Neuron (in vitro differentiated cells): ENCODE results near the gene NR2E3.

Source experiments
- H2AFZ ChIP-seq: one replicate; pipeline ENCODE4 v1.6.1; 2013; ENCODE audit warnings: low read depth, mild to moderate bottlenecking, inconsistent platforms, low read length, moderate library complexity
- H3K27me3 ChIP-seq: one replicate; pipeline ENCODE4 v1.6.1; 2013; ENCODE audit warnings: low read length; ENCODE audit not compliant: insufficient read depth
- H3K36me3 ChIP-seq: one replicate; pipeline ENCODE4 v1.6.1; 2013; ENCODE audit warnings: low read length; ENCODE audit not compliant: insufficient read depth
- H3K4me1 ChIP-seq: one replicate; pipeline ENCODE4 v1.6.1; 2013; ENCODE audit warnings: low read length; ENCODE audit not compliant: insufficient read depth
- H3K4me3 ChIP-seq: 2 replicates; pipeline ENCODE4 v1.5.1; 2013; ENCODE audit warnings: mild to moderate bottlenecking, low read length, moderate library complexity
- H3K9me3 ChIP-seq: one replicate; pipeline ENCODE4 v1.6.1; 2013; ENCODE audit warnings: low read length

NR2E3 gene

DNA sequence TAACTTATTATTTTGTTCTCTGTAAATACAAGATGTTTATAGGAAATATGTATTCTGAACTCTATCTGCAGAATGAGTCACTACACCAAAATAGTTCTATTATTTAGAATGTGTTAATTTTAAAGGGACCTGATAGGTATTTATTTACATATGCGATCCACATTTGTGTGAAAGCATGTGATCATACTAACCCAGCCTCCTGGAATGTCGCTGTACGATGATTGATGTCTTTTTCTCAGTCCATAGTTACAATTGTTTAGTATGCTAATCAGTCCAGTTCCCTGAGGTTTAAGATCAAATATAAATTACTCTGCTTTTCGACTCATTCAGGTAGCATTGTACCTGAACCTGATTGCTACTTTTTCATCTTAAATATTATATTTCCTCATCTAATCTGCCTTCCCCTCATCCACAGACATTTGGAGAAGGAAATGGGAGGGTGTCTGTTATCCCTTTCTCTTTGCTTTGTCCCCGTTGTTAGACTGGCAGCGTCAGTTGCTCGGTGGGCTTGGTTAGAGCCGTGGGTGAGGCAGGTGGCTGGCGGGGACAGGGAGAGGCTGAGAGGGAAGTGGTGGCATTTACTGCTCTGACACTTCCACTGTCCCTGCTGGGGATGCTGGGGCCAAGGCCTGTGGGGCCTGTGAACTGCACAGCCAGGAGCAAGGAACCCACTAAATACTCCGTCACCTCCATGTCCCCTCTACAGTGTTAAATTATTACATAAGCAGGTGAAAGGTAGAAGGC is 27.8 kb upstream of the NR2E3 start:
- Histone ChIP-seq H3K4me3 (no peak overlapping the region), H2AFZ (no peak overlapping the region), H3K27me3 (peaks cover 4% of the 10 kb centered on the region), H3K36me3 (no peaks in the 10 kb centered on the region), H3K9me3 (no peaks in the 10 kb centered on the region), H3K4me1 (peaks cover 7% of the 10 kb centered on the region)

DNA sequence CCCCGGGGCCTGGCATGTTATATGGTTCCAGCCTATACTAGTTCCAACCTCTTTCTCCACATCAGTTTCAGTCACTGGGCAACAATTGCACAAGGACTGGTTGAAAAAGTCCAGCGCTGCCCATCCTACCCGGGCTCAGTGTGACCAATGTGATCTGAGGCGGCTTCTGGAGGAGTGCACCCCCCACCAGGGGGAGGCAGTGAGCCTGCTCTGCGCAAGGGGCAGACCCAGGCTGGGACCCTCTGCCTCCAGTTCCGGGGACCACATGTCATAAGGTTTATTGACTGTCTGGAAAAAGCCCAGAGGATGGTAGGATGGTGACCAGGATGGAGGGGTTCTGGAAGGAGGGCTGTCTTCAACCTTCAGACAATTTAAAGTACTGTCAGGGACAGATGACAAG is 25.6 kb upstream of the NR2E3 start:
- Histone ChIP-seq H3K36me3 (no peaks in the 10 kb centered on the region), H3K9me3 (no peaks in the 10 kb centered on the region), H3K27me3 (peaks cover 8% of the 10 kb centered on the region), H3K4me3 (no peak overlapping the region), H2AFZ (no peak overlapping the region), H3K4me1 (peaks cover 7% of the 10 kb centered on the region)

DNA sequence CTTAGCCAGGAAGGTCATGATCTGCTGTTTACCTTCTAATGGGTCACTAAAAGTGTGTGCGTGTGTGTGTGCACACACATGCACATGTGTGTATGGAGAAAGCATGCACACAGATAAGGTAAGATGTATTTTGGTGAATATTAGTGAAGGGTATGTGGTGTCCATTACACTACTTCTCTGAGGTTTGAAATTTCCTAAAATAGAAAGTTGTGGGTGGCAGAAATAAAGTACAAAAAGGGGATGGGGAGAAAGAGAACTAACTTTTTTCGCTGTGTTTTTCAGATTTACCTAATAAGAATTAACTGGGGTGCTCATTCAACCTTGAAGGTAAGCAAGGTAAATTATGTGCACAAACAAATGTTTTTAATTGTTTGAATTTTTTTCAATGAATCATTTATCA is 24.4 kb upstream of the NR2E3 start:
- Histone ChIP-seq H3K4me3 (no peak overlapping the region), H2AFZ (no peak overlapping the region), H3K4me1 (peaks cover 7% of the 10 kb centered on the region), H3K36me3 (no peaks in the 10 kb centered on the region), H3K9me3 (no peaks in the 10 kb centered on the region), H3K27me3 (peaks cover 8% of the 10 kb centered on the region)

DNA sequence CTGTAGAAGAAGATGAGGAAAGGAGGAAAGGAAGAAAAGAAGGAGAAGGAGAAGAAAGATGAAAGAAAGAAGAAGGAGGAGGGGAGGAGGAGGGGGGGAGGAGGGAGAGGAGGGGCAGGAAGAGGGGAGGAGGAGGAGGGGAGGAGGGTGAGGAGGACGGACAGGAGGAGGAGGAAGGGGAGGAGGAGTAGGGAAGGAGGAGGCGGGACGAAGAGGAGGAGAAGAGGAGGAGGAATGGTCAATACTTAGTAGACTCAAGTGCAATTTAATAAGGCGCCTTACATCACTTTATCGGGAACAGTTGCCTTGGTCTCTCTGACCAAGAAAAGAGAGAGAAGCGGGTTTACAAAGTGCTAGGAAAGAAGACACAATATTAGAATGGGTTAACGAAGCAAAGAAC is 23.7 kb upstream of the NR2E3 start:
- Histone ChIP-seq H2AFZ (no peak overlapping the region), H3K36me3 (no peaks in the 10 kb centered on the region), H3K4me3 (no peak overlapping the region), H3K9me3 (no peaks in the 10 kb centered on the region), H3K4me1 (peaks cover 7% of the 10 kb centered on the region), H3K27me3 (peaks cover 4% of the 10 kb centered on the region)

GRCh38 chr15:71788646-71789579 is 21.4 kb upstream of the NR2E3 start:
- Histone ChIP-seq H3K4me3 (no peak overlapping the region), H3K4me1 (no peaks in the 10 kb centered on the region), H2AFZ (no peak overlapping the region), H3K36me3 (no peaks in the 10 kb centered on the region), H3K9me3 (no peaks in the 10 kb centered on the region), H3K27me3 (peaks cover 4% of the 10 kb centered on the region)

DNA sequence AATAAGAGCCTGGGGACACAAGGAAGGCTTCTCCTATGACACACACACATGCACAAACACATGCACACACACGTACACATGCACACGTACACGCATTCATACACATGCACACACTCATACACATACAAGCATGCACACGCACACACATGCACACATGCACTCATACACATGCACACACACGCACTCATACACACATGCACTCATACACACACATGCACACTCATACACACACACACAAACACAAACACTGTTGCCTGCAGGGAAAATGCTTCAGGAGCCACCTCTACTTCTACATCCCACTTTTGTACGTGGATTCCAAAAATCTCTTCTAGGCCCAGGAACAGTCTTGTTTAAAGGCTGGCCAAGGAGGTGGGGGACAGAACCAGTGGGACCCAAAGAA is 20.7 kb upstream of the NR2E3 start:
- no peak overlapping the region for H3K4me3 ChIP-seq
- H3K4me1 ChIP-seq, result no peaks in the 10 kb centered on the region
- H2AFZ ChIP-seq, result no peak overlapping the region
- H3K27me3 ChIP-seq, result peaks cover 4% of the 10 kb centered on the region
- H3K9me3 ChIP-seq, result no peaks in the 10 kb centered on the region
- H3K36me3 ChIP-seq, result no peaks in the 10 kb centered on the region

- Histone ChIP-seq H2AFZ (no peak overlapping the region), H3K36me3 (no peaks in the 10 kb centered on the region), H3K27me3 (peaks cover 4% of the 10 kb centered on the region), H3K4me3 (no peak overlapping the region), H3K4me1 (no peaks in the 10 kb centered on the region), H3K9me3 (no peaks in the 10 kb centered on the region)
These were observed 20.3 kb upstream of the NR2E3 start for GRCh38 chr15:71790081-71790480.

DNA sequence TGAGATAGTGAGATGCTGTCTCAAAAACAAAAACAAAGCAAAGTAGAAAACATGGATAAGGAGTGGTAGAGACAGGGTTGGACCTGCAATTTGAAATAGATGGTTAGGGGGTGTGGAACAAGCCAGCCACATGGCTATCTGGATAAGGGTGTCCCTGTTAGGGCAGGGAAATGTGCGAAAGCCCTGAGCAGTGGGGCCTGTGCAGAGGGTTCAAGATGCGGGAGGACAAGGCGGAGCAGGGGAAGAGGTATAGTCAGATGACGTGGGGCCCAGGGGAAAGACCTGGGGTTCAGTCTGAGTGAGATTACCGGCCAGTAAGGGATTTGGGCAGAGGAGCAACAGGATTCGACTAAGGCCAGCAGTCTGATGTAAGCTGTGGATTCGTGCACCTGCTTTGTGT is 18.4 kb upstream of the NR2E3 start:
- H3K9me3 ChIP-seq, result no peaks in the 10 kb centered on the region
- peaks cover 4% of the 10 kb centered on the region for H3K27me3 ChIP-seq
- H3K36me3 ChIP-seq, result no peaks in the 10 kb centered on the region

DNA sequence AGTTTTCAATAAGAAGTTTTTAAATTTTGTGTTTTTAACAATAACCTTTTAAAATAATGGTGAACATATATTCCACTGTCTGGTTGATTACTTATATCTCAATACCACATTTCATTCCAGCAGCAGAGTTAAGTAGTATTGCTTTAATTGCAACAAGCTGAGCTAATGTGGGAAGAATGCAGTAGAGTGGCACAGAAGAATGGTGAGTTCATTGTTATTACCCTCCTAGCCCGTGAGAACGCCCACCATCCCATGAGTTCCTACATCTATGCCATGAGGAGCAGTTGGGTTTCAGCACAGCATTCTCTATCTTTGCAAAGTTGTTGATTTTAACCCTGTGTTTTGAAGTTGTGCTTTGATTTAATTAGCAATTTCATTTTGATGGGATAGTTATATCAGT is 17.8 kb upstream of the NR2E3 start:
- H3K4me3 ChIP-seq, result no peak overlapping the region
- peaks cover 4% of the 10 kb centered on the region for H3K27me3 ChIP-seq
- H3K36me3 ChIP-seq, result no peaks in the 10 kb centered on the region

More for the DNA sequence above, 18.4 kb upstream of the NR2E3 start:
- Histone ChIP-seq H2AFZ (no peak overlapping the region), H3K4me1 (no peaks in the 10 kb centered on the region), H3K4me3 (no peak overlapping the region)

GRCh38 chr15:71798641-71799040 is 11.7 kb upstream of the NR2E3 start:
- H3K9me3 ChIP-seq, result peaks cover 2% of the 10 kb centered on the region

More for the DNA sequence above, 17.8 kb upstream of the NR2E3 start:
- H3K9me3 ChIP-seq, result no peaks in the 10 kb centered on the region
- no peak overlapping the region for H2AFZ ChIP-seq
- H3K4me1 ChIP-seq, result no peaks in the 10 kb centered on the region

DNA sequence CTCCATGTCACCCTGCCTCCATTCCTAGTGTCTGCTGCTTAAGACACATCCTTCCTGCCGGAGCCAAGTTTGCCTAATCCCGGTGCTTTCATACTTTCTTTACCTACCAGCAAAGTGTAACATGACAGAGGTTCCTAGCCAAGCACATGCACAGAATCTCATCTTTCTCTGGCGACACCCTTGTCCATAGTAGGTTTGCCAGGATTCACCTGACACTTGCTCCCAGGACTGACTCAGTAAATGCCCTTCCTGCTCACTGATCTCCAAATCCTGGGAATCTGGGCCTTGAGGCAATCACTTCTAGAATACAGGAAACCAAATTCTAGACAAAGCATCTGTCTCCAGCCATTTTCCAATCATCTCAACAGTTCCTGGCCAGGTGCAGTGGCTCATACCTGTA is 10.2 kb upstream of the NR2E3 start:
- peaks cover 2% of the 10 kb centered on the region for H3K9me3 ChIP-seq
- H3K36me3 ChIP-seq, result no peaks in the 10 kb centered on the region
- no peak overlapping the region for H2AFZ ChIP-seq
- peaks cover 2% of the 10 kb centered on the region for H3K4me1 ChIP-seq
- H3K4me3 ChIP-seq, result no peak overlapping the region
- H3K27me3 ChIP-seq, result no peaks in the 10 kb centered on the region

More at GRCh38 chr15:71798641-71799040, 11.7 kb upstream of the NR2E3 start:
- Histone ChIP-seq H2AFZ (no peak overlapping the region), H3K4me1 (no peaks in the 10 kb centered on the region), H3K36me3 (no peaks in the 10 kb centered on the region), H3K27me3 (no peaks in the 10 kb centered on the region), H3K4me3 (no peak overlapping the region)

- Histone ChIP-seq H3K4me3 (no peak overlapping the region), H3K9me3 (peaks cover 2% of the 10 kb centered on the region), H3K36me3 (no peaks in the 10 kb centered on the region), H3K27me3 (no peaks in the 10 kb centered on the region), H2AFZ (no peak overlapping the region), H3K4me1 (peaks cover 2% of the 10 kb centered on the region)
These were observed 9.3 kb upstream of the NR2E3 start for GRCh38 chr15:71800835-71801745.
